HepG2 (cell line): Measurements from ENCODE around the gene FBLIM1. TPM values are rescaled to one million over a fixed set of nuclear protein-coding genes. Genes with fewer than 3 reads are reported as not detected.

Source experiments
- ARID3A ChIP-seq: IDR thresholded peaks from 2 replicates; pipeline ENCODE4 v1.6.1; 2012; ENCODE audit warnings: low read depth, low read length, improper control_type of control experiment
- ARNT ChIP-seq: fragments of 450-650 bp; IDR thresholded peaks from 2 replicates; pipeline ENCODE4 v1.6.1; 2017
- ATF6 ChIP-seq: sonication (generic); formaldehyde crosslinking; conservative IDR thresholded peaks from 2 replicates; pipeline ENCODE4 v1.4.0; 2020; ENCODE audit warnings: missing genetic modification reagents
- CTCF ChIP-seq: sonication (generic); formaldehyde crosslinking; IDR thresholded peaks from 2 replicates; pipeline ENCODE4 v1.5.0; 2020; ENCODE audit warnings: mild to moderate bottlenecking, missing genetic modification reagents, moderate library complexity
- FOXO1 ChIP-seq: sonication (generic); formaldehyde crosslinking; IDR thresholded peaks from 2 replicates; pipeline ENCODE4 v1.4.0; 2020; ENCODE audit warnings: missing genetic modification reagents
- MBNL3 ChIP-seq: fragments of 250-450 bp; sonication (Bioruptor Pico); conservative IDR thresholded peaks from 2 replicates; pipeline ENCODE4 v1.8.0; 2022; ENCODE audit warnings: mild to moderate bottlenecking, inconsistent platforms
- NR2C2 ChIP-seq: sonication (generic); formaldehyde crosslinking; IDR thresholded peaks from 2 replicates; pipeline ENCODE4 v1.4.0; 2020; ENCODE audit warnings: missing genetic modification reagents, mild to moderate bottlenecking, moderate library complexity, borderline replicate concordance
- RARA ChIP-seq: IDR thresholded peaks from 2 replicates; pipeline ENCODE4 v1.6.1; 2016; ENCODE audit warnings: missing genetic modification reagents, missing compliant biosample characterization
- RBM39 ChIP-seq: fragments of 200-400 bp; formaldehyde crosslinking; IDR thresholded peaks from one replicate; pipeline ENCODE4 v1.6.1; 2018; ENCODE audit warnings: antibody characterized with exemption, mild to moderate bottlenecking, low read depth, low read length; ENCODE audit not compliant: poor library complexity, severe bottlenecking
- RCOR2 ChIP-seq: IDR thresholded peaks from 2 replicates; pipeline ENCODE4 v1.6.1; 2016; ENCODE audit warnings: missing biosample characterization, missing genetic modification reagents
- SIX1 ChIP-seq: sonication (generic); formaldehyde crosslinking; IDR thresholded peaks from 2 replicates; pipeline ENCODE4 v1.4.0; 2020; ENCODE audit warnings: missing genetic modification reagents, borderline replicate concordance
- SOX5 ChIP-seq: IDR thresholded peaks from 2 replicates; pipeline ENCODE4 v1.6.1; 2016; ENCODE audit warnings: borderline replicate concordance
- SP4 ChIP-seq: sonication (generic); formaldehyde crosslinking; IDR thresholded peaks from 2 replicates; pipeline ENCODE4 v1.8.1; 2023; ENCODE audit warnings: mild to moderate bottlenecking, missing genetic modification reagents
- TIGD3 ChIP-seq: sonication (generic); formaldehyde crosslinking; IDR thresholded peaks from 2 replicates; pipeline ENCODE4 v1.5.1; 2020; ENCODE audit warnings: mild to moderate bottlenecking, missing genetic modification reagents, borderline replicate concordance
- ZMYM4 ChIP-seq: sonication (generic); formaldehyde crosslinking; IDR thresholded peaks from 2 replicates; pipeline ENCODE4 v1.8.1; 2023; ENCODE audit warnings: mild to moderate bottlenecking, missing genetic modification reagents
- ZNF17 ChIP-seq: sonication (generic); formaldehyde crosslinking; IDR thresholded peaks from 2 replicates; pipeline ENCODE4 v1.5.0; 2020; ENCODE audit warnings: mild to moderate bottlenecking, missing genetic modification reagents
- ZNF513 ChIP-seq: sonication (generic); formaldehyde crosslinking; conservative IDR thresholded peaks from 2 replicates; pipeline ENCODE4 v1.5.0; 2020; ENCODE audit warnings: missing genetic modification reagents
- ZNF687 ChIP-seq: sonication (generic); formaldehyde crosslinking; IDR thresholded peaks from 2 replicates; pipeline ENCODE4 v1.5.1; 2020; ENCODE audit warnings: mild to moderate bottlenecking, missing genetic modification reagents, moderate library complexity
- polyA plus RNA-seq, 8 experiments: library from polyadenylated mRNA; depleted of rRNA in 3 of 8; stranded (reverse) in 7 of 8; unstranded in 1 of 8; fragments of >200 nt; fragmentation: Illumina TruSeq in 4 of 8; extraction: Trizol in 4 of 8; gene quantifications; 2 replicates each; pipeline versions ENCODE4 v1.2.1 to v1.2.3, GENCODE V29; 2011 to 2016; ENCODE audit warnings: low read depth in 4 of 8, missing spikeins in 1 of 8, mixed read lengths in 1 of 8; ENCODE audit not compliant: insufficient read depth in 1 of 8
- total RNA-seq, 5 experiments: library from RNA; depleted of rRNA; stranded (reverse); fragments of >200 nt; fragmentation: Illumina TruSeq; extraction: Trizol; gene quantifications; 2 replicates each; pipeline ENCODE4 v1.2.3, GENCODE V29; 2016; ENCODE audit warnings: low read depth in 1 of 5

The FBLIM1 gene
- total and polyA plus RNA-seq, 2 of the 13 experiments (the other 11 are each of a cell fraction or from before 2014, with no cell fraction given), result 10.6 to 23.0 TPM

- no peak for TF ChIP-seq TIGD3 (CRISPR knock-in tag)
- no peak for TF ChIP-seq FOXO1
- no peak for TF ChIP-seq MBNL3
- TF ChIP-seq ZNF17 (CRISPR knock-in tag), result no peak
- TF ChIP-seq ZNF687 (CRISPR knock-in tag), result peak; percentile 27
- TF ChIP-seq ZMYM4 (CRISPR knock-in tag), result no peak
- peak; percentile 45; the same call in 1 of the 2 replicates for TF ChIP-seq SOX5 (CRISPR knock-in tag)
- no peak for TF ChIP-seq NR2C2 (CRISPR knock-in tag)
- TF ChIP-seq CTCF (CRISPR knock-in tag), result no peak
- TF ChIP-seq SIX1, result no peak
- TF ChIP-seq ARNT, result no peak
- TF ChIP-seq ZNF513 (CRISPR knock-in tag), result no peak
- no peak for TF ChIP-seq RBM39
- TF ChIP-seq RARA, result peak; percentile 48; the same call in 1 of the 2 replicates
- TF ChIP-seq SP4 (CRISPR knock-in tag), result no peak
- TF ChIP-seq RCOR2 (CRISPR knock-in tag), result no peak
- no peak for TF ChIP-seq ARID3A
- no peak for TF ChIP-seq ATF6 (CRISPR knock-in tag)
These were observed 45.5 kb downstream of the FBLIM1 start (continued) for GRCh38 chr1:15804060-15804459.
